22Rv1 (cell line): ENCODE data around the gene MRPS7.

Experiments used
- ZFX ChIP-seq: fragments of 450-650 bp; IDR thresholded peaks from 2 replicates; pipeline ENCODE4 v1.6.1; 2017; ENCODE audit warnings: antibody characterized with exemption, borderline replicate concordance
- TF ChIP-seq, protein P1 (sequence below): fragments of 450-650 bp; IDR thresholded peaks from 2 replicates; pipeline ENCODE4 v1.5.1; 2017; ENCODE audit warnings: mild to moderate bottlenecking

DNA sequence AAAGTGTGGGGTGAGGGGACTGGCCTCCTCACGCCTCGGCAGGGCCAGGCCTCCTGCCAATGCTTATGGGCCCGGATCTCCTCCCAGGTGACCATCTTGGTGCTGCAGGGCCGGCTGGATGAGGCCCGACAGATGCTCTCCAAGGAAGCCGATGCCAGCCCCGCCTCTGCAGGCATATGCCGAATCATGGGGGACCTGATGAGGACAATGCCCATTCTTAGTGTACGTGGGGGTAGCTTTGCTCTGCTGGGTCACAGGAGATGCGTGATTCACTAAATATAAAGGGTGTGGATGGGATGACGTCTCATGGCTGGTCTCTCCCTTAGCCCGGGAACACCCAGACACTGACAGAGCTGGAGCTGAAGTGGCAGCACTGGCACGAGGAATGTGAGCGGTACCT lies 36.7 kb upstream of the MRPS7 start:
- TF ChIP-seq, protein P1, sequence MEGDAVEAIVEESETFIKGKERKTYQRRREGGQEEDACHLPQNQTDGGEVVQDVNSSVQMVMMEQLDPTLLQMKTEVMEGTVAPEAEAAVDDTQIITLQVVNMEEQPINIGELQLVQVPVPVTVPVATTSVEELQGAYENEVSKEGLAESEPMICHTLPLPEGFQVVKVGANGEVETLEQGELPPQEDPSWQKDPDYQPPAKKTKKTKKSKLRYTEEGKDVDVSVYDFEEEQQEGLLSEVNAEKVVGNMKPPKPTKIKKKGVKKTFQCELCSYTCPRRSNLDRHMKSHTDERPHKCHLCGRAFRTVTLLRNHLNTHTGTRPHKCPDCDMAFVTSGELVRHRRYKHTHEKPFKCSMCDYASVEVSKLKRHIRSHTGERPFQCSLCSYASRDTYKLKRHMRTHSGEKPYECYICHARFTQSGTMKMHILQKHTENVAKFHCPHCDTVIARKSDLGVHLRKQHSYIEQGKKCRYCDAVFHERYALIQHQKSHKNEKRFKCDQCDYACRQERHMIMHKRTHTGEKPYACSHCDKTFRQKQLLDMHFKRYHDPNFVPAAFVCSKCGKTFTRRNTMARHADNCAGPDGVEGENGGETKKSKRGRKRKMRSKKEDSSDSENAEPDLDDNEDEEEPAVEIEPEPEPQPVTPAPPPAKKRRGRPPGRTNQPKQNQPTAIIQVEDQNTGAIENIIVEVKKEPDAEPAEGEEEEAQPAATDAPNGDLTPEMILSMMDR = no peak
- TF ChIP-seq ZFX = no peak
